Kidney tubule cell (primary cell): ENCODE results near the gene TWIST2.

Experiments
- DNase-seq: peaks from one replicate; pipeline ENCODE4 v3.0.0-alpha.2; 2018; ENCODE audit warnings: low spot score

Gene TWIST2

GRCh38 chr2:238856713-238857567, 9.1 kb downstream of the TWIST2 start:
- no peak for DNase-seq

- DNase-seq: no peak
Measured at GRCh38 chr2:238857959-238858358, 10.1 kb downstream of the TWIST2 start.

DNA sequence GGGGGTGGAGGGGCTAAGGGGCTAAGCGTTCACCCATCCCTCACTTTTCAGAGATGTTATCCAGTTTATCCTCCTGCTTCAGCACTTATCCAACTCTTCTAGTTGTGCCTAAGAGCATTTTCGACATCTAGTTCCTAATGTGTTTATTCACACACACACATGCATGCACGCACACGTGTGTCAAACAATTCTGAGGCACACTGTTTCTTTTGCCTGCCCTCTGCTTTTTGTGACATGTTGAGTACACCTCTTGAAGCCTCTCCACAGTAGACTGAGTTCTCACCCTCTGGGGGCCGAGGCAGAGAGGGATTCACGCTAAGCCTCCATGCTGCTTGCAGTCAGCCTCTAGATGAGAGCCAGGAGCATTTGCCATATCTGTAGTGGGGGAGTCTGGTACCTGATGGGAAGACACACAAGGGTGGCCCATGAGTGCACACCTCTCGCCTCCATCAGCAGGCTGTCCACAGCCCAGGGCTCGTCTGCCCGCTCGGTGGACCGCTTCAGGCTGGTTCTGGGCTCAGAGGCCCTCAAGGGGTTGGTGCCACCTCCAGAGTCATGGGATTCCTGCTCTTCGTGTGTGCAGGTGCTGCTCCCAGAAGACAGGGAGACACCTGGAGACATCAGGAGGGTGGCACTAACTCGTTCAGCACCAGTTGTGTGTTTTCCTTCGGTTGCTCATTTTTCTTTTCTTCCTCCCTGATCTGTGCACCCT, 11.9 kb downstream of the TWIST2 start:
- DNase-seq: no peak

DNA sequence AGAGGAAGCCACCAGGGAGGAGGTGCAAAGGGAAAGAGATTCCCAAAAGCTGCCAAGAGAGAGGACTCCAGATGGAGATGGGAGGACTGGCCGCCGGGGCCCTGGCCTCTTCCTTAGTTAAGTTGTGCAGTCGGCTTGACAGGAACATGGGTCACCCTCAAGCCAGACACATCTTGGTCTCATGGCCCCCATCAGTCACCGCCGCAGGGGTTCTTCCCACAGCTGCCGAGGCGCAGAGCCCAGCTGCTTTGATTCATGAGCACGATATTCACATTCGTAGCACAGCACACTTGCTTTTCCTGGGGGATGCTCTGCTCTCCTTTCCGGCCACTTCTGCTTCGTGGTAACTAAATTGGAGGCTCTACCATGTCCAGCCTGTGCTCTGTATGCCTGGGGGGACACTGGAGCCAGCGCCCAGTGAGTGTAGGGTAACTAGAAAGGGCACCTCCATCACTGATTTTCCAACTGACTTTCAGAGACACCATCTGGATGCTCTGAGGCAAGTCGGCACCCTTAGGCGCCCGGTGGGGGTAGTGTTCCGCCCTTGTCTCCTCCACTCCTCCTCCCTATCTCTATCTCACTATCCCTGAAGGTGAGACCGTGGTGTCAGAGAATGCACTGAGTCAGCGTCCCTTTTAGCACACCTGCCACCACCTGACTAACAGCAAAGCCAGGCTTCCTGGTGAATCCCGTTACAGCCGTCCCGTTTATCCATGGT, 13.3 kb downstream of the TWIST2 start:
- DNase-seq: no peak

DNA sequence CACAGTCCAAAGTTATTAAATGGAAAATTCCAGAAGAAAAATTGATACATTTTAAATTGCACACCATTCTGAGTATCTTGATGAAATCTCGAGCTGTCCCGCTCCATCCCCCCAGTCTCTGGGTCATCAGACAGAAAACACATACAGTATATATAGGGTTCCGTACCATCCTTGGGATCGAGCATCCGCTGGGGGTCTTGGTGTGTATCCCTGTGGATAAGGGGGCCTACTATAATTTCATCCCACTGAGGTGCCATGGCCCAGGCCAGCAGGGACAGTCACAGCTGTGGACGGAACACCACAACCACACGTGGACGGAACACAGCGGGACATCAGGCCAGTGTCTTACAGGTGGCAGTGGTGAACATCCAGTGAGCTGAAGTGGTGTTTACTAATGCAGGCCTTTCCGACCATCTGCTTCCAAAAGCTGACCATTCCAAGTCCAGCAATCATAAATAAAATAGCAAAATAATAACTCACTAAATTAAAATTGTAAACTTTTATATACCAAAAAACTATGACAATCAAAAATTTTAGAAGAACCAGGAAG, 14.0 kb downstream of the TWIST2 start:
- DNase-seq: no peak

DNA sequence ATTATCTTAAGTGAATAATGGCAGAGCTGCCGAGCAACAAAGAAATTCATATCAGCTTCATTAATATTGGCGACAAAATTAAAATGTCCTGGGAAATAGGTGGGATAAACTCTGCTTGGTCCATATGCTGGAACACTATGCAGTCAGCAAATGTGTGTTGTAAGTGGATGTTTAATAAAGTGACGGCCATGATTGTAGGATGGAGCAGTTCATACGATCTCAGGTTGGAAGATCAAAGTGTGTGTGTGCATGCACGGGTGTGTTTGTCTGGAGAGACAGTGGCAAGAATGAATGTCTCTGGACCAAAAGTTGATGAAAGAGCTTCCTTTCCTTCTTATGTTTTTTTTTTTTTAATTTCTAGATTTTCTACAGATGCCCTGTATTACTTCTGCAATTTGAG, 14.8 kb downstream of the TWIST2 start:
- no peak for DNase-seq

GRCh38 chr2:238863231-238863630, 15.3 kb downstream of the TWIST2 start:
- DNase-seq: no peak

- no peak for DNase-seq
Measured at GRCh38 chr2:238863749-238864206, 15.9 kb downstream of the TWIST2 start.

GRCh38 chr2:238864207-238865014, 16.5 kb downstream of the TWIST2 start:
- DNase-seq: peak; percentile 95

DNA sequence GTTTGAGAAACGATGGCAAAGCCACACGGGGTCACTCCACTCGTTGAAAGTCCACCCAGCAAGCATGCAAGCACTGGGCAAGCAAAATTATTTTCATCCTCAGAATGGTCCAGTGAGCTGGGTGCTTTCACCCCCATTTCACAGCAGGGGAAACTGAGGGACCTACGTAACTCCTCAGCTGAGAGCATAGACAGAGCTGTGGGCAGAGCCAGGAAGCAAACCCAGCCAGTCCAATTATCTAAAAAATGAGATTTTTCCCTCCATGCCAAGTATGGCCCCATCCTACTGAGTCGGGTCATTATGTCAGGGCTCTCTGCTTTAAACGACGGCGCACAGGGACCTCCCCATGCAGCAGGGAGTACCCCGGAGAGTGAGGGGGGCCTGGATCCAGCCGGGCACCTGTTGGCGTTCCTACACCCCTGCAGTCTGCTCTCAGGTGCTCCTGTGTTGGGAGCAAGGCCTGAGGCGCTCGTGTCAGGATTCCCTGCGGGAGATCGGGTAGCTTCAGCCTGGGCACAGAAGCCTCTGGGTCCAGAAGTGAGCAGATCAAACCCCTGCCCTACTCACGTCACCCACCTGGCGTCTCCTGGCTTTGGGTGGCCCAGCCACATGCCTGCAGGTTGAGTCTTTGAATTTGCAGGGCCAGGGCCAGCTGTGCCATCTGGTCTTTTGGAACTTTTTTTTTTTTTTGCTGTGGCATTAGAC, 17.3 kb downstream of the TWIST2 start:
- DNase-seq: no peak

- no peak for DNase-seq
Measured at GRCh38 chr2:238865744-238866355, 18.0 kb downstream of the TWIST2 start.

DNA sequence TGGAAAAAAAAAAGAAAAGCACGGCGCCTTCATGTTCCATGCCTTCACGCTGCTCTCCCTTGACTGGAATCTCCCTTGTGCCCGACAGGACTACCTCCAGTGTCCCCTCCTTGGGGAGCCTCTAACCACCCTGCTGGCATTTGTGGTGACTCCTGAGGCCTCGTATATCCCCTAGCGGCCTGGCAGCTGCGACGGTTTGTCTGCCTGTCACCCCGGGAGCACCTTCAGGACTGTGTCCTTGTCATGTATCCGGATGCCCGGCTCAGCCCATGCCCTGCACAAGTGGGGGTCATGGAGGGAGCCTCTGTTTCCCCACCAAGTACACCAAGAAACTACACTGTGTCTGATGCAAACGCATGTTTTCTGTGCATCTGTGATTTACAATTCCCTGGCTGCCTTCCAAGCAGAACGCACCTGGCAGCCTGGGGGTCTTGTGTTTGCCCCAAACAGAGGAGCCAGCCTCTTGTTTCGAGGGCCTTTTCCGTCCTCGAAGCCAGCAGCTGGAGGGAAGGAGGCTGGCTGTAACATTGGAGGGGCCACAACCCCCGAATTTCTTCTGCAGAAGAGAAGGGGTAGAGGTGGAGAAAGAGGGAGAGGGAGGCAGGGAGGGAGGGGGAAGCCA, 18.9 kb downstream of the TWIST2 start:
- DNase-seq: no peak

DNA sequence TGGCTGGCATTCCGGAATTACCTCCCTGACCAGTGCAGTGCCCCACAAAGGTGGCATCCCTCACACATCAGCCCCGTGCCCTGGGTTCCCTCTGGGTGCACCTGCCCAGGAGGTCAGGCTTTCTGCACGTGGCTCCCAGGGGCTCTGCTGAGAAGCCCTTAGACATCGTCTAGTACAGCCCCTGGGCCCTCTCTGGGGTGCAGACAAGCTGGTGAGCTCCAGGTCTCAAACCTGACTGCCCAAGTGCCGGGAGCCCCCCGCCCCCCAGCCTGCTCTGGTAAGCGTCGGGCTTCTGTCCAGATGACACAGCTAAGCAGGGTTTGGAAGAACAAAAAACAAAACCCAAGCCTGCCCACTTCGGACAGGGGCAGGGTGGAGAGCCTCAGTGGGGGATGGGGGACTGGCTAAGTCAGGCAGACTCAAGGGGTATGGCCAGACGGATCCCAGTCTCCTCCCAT, 20.2 kb downstream of the TWIST2 start:
- no peak for DNase-seq

DNA sequence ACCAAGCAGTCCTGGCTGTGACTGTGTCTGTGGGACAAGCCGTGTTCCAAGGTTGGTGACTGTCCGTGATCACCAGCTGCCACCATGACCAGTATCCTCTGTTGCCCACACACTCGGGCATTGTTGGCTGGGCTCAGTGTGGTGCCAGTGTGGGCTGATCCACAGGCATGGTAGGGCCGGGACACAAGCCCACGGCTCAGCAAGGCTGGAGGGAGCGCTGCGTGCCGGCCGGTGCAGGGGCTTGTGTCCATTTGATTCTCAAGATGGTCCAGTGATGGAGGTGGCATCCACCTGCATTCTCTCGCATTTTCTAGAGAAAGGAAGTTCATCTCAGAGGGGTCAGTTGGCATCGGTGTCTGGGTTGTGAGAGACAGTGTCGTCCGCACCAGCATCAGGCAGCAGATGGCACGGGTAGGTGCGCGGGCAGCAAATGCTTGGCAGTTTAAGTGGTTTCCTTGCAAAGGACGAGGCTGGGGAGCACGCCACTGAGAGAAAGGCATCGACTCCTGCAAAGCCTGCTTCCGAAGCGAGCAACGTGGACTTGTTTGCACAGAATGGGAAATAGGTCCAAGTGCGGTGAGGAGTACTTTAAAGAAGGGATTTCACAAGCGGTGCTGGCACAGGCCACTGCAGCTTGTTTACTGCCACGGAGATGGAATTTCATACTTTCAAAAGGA, 20.9 kb downstream of the TWIST2 start:
- DNase-seq: no peak

- no peak for DNase-seq
Measured at GRCh38 chr2:238869293-238870124, 21.6 kb downstream of the TWIST2 start.

DNA sequence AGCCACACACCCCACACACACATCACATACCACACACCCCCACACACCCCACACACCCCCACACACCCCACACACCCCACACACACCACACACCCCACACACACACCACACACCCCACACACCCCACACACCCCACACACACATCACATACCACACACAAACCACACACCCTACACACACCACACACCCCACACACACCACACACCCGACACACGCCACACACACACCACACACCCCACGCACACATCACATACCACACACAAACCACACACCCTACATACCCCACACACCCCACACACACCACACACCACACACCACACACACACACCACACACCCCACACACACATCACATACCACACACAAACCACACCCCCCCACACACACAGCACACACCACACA, 22.4 kb downstream of the TWIST2 start:
- DNase-seq: no peak

GRCh38 chr2:238872026-238872425, 24.1 kb downstream of the TWIST2 start:
- no peak for DNase-seq

GRCh38 chr2:238872628-238873380, 24.9 kb downstream of the TWIST2 start:
- DNase-seq: no peak
